UCSD-AML1 (cell line): ENCODE results near the gene MYCN.

Experiments
- DNase-seq: peaks from one replicate; lab custom pipeline; 2025; ENCODE audit not compliant: unreplicated experiment; lab: John Stamatoyannopoulos, UW

MYCN gene

GRCh38 chr2:15992457-15993231 lies 52.3 kb downstream of the MYCN start:
- no peak for DNase-seq

GRCh38 chr2:15993232-15993610 lies 52.9 kb downstream of the MYCN start:
- no peak for DNase-seq

- DNase-seq = no peak
Measured at GRCh38 chr2:15993666-15994065, 53.3 kb downstream of the MYCN start.

GRCh38 chr2:15995603-15996002 lies 55.3 kb downstream of the MYCN start:
- DNase-seq = no peak
